Islet precursor cell (in vitro differentiated cells): ENCODE results near the gene AKT1S1.

ENCODE experiments used
- DNase-seq: peaks from one replicate; pipeline ENCODE4 v3.0.0-alpha.2; 2018

AKT1S1 gene

GRCh38 chr19:49852631-49853126 is 24.5 kb downstream of the AKT1S1 start:
- no peak for DNase-seq

- peak; percentile 83 for DNase-seq
Measured at GRCh38 chr19:49851456-49852259, 25.5 kb downstream of the AKT1S1 start.

- peak; percentile 91 for DNase-seq
Measured at GRCh38 chr19:49850487-49851342, 26.4 kb downstream of the AKT1S1 start, which contains the start of gene PTOV1. Gene PTOV1 (plus strand): TSS chr19:49851159.

- no peak for DNase-seq
Measured at GRCh38 chr19:49850221-49850486, 27.0 kb downstream of the AKT1S1 start.

GRCh38 chr19:49849433-49850220 is 27.5 kb downstream of the AKT1S1 start:
- DNase-seq = no peak

GRCh38 chr19:49848938-49849337 is 28.2 kb downstream of the AKT1S1 start:
- DNase-seq = no peak

GRCh38 chr19:49847731-49848696 is 29.1 kb downstream of the AKT1S1 start:
- DNase-seq = no peak

GRCh38 chr19:49846408-49846807 is 30.7 kb downstream of the AKT1S1 start:
- no peak for DNase-seq

GRCh38 chr19:49845414-49845813 is 31.7 kb downstream of the AKT1S1 start:
- no peak for DNase-seq

GRCh38 chr19:49844138-49845095 is 32.7 kb downstream of the AKT1S1 start:
- no peak for DNase-seq

- no peak for DNase-seq
Measured at GRCh38 chr19:49843265-49843664, 33.9 kb downstream of the AKT1S1 start.

- no peak for DNase-seq
Measured at GRCh38 chr19:49840736-49841249, 36.4 kb downstream of the AKT1S1 start.

- DNase-seq = no peak
Measured at GRCh38 chr19:49840321-49840720, 36.8 kb downstream of the AKT1S1 start.

- DNase-seq = no peak
Measured at GRCh38 chr19:49839713-49840112, 37.4 kb downstream of the AKT1S1 start.

- no peak for DNase-seq
Measured at GRCh38 chr19:49838885-49839588, 38.1 kb downstream of the AKT1S1 start.

- DNase-seq = no peak
Measured at GRCh38 chr19:49837425-49837824, 39.7 kb downstream of the AKT1S1 start.

GRCh38 chr19:49837009-49837310 is 40.2 kb downstream of the AKT1S1 start:
- DNase-seq = no peak

- no peak for DNase-seq
Measured at GRCh38 chr19:49836176-49837008, 40.8 kb downstream of the AKT1S1 start.

- no peak for DNase-seq
Measured at GRCh38 chr19:49835562-49835961, 41.6 kb downstream of the AKT1S1 start.
